DMS53 treated with DMSO at 0.1 percent for 48 hours (cell line): ENCODE measurements around the gene ZNF423.

Experiments
- DNase-seq: peaks from one replicate; lab custom pipeline; 2025; ENCODE audit not compliant: unreplicated experiment; lab: John Stamatoyannopoulos, UW

ZNF423 gene

DNA sequence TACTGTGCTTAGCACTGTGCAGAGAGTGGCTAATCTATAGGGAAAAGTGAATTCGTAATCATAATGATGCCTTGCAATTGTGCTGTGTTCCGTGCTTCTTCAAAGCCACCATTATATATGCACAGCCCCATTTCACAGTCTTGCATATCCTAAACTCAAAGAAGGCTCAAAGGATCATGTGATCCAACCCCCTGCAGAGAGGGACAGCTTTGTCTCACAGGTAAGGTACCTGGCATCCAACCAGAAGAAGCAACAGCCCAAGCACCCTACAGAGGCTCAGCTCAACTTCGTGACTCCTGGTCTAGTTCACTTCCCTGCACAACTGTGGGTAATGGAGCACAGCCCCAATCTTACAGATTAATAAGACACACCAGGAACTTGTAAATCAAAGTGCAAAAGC is 124.0 kb downstream of the ZNF423 start:
- DNase-seq, result no peak

DNA sequence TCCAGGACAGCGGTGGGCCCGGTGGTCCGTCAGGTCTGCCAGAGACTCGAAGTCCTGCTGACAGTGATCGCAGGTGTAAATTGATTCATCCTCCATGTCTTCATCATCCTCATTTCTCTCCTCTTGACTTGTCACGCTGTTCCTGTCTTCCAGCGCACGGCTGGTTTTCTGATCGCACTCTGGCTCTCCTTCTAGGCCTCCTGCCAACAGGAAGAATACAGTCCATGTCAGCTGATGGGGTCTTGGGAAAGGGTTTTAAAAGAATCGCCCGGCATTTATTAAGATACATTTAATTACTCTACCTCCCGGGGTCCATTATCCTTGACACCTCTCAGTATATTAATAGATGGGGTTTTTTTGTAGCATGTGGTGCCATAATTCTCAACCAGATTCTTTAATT is 125.1 kb downstream of the ZNF423 start:
- no peak for DNase-seq

DNA sequence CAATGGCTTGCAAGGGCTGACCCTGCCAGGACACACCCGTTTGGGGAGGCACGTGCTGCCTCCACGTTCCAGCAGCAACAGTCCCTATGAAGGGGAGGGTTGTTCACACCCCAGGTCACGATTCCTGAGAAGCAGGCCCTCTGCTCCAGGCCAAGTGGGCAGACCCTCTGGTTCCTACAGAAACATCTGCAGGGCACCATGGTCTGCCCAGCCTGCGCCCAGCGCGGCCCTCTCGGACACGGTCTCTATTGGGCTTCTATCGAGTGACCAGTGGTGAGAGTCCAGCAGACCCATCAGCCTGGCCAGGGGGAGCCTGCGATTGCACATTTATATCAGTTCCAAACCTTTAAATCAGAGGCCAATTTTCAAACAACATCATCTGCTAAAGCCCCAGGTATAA is 128.3 kb downstream of the ZNF423 start:
- no peak for DNase-seq

DNA sequence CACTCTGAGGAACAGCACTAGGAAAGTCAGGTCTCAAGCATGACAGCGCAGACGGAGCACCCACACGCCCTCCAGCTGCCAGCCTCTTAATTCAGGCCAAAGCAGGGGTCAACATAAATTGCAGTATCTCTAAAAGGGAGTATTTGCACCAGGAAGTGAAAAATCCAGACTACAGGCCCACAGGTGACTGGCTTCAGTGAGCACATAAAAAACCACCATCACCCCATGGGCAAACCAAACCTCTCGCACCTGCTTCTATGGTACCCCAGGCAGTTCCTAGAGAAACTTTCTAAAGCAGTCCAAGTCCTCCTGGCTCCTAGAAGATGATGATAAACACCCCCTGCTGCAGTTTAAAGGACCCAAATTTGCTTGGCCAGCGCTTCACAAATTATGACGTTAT is 129.8 kb downstream of the ZNF423 start:
- DNase-seq, result no peak

DNA sequence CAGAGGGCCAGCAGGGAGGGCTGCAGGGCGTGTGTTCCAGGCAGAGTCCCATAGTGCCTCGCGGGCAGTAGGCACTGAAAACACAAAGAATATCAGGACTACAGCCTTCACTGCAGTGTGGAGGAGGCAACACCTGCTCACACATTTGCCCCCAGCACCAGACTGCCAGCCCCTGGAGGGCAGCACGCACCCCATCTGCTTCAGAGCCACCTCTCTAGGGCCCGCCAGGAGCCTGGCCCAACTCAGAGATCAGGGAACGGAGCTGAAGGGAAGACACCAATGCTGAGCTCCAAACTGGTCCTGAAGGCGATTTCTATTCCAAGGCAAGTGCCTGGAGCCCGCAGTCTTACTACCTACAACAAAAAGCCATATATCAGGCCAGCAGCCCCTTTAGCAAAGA is 130.3 kb downstream of the ZNF423 start:
- DNase-seq, result no peak

DNA sequence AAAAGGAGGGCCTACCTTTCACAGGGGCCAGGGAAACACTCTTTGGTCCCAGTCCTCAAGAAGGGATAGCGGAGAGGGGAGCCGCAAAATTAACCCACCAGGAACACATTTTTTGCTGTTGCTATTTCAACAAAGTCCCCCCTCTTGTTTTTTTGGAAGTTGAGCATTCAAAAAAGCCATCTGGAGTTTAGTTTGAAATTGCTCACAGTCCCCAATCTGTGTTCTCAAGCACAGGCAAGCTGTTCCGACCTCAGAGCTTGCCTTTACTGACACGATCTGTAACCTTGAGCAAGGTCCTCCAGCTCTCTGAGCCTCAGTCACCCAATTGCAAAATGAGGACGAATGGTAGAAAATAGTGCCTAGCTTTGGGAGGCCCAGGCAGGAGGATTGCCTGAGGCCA is 131.1 kb downstream of the ZNF423 start:
- DNase-seq, result no peak

DNA sequence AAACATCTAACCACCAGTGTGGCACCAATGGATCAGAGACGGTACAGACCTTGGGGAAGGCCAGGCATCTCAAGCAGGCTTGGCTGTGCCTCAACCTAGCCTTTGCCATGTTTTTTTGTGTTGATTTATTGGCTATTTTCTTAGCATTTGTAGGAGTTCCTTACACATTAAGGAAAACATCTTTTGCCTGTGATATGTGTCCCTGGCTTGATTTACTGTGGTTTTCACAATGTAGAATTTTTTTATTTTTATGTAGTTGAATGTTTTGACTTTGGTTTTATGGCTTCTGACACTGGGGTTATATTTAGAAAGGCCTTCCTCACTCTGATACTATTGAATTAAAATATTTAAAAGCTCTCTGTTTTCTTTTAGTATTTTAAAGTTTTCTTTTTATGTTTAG is 132.6 kb downstream of the ZNF423 start:
- DNase-seq, result no peak

DNA sequence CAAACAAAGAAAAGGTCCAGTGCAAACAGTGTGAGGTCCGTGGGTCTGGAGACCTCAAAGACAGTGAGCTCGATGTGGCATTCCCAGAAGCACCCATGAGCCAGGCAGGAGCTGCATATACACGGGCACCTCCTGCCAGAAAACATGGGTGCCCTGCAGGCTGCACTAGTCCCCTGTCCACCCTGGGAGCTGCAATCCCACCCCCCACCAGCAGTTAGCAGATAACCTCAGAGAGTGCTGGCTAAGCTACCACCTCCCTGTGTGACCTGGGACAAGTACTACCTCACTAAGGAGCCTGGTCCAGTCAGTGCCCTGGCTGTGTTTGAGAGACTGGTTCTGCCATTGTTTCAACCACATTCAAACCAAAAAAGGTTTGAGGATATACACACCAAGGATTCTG is 135.7 kb downstream of the ZNF423 start:
- no peak for DNase-seq

DNA sequence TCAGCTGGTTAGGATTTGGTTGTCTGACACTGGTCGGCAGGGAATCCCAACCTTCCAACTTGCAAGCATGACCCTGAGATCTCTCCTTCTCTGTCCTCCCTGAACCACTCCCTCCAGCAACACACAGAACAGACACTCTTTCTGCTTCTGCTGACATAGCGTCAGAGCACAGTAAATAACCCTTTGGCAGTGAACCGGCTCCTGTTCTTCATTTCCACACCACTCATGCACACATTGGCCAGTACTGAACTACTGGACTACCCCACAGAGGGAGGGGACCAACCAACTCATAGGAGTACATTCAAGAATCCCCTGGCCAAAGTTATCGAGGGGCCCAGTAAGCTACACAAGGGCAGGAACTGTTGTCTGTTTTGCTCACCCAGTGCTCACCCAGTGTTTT is 138.2 kb downstream of the ZNF423 start:
- no peak for DNase-seq

DNA sequence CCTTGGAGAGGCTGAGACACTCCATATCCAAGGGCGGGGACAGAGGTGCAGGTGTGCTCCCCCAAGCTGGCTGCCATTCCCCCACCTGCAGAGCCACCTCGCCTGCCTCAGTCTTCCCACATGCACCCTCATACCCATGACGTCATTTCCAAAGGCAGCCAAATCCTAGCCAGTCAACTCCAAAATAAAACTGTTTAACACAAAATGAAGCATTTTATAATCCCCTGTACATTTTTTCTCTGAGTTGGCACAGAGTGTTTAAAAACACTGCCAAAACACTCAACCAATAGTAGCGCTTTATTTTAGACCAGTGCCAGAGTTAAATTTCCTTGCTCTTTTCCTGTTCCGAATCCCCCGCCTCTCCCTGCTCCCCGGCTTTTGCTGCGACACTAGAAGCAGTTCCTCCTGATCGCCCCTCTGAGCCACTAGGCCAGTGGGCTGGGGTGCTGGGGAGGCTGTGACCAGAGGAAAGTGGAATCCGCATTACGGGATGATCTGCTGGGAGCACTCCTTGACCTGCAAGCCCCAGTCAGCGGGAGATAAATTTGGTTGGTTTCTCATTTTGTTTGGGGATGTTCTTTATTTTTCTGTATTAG is 139.5 kb downstream of the ZNF423 start:
- no peak for DNase-seq

DNA sequence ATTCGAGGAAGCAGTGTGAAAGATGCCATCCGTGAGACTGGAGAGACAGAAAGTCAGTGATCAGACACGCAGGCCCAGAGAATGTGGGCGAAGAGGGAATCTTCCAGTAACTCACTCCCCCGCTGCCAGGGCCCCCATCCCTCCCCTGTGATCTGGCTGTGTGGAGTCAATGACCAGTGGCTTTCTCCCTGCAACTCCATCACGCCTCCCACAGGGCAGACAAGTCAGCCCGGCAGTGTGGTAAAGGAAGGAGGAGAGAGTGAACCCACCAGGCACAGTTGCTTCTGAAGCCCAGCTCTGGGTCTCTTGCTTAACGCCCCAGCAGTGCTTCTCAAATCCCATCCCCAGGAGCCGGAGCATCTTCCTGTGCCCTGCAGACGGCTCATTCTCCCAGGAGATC is 142.1 kb downstream of the ZNF423 start:
- no peak for DNase-seq

DNA sequence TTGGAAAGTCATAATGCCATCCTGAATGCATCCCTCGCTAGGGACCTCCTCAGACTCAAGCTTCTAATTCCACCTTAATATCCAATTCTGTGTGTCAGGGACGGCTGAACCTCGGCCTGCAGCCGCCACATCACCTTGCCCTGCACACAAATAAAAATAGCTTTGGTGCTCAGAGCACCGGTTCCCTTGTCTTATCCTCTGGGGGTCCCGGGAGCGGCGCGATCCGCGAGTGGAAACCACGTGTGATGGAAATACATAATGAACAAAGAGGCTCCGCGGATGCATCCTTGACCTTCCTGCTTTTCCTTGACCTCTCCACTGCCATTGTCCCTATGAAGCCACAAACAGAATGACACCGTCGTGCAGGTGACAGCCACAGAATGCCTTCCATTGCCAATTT is 143.4 kb downstream of the ZNF423 start:
- DNase-seq, result no peak

DNA sequence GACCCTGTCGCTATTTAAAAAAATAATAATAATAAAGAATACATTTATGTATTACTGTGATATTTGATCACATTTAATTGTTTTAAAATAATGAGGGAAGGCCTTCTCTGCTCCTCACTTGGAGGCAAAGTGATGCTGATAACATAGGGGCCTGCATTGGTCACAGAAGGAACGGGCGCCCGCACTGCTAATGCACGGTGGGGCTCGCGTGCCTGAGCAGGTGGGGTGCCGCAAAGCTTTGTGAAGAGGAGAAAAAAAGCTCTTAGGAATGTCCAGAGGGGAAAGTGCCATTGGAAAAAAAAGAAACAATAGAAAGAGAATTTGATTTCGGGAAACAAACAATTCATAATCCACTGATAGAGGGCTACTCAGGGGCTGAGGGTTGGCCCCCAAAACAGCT is 143.8 kb downstream of the ZNF423 start:
- no peak for DNase-seq

DNA sequence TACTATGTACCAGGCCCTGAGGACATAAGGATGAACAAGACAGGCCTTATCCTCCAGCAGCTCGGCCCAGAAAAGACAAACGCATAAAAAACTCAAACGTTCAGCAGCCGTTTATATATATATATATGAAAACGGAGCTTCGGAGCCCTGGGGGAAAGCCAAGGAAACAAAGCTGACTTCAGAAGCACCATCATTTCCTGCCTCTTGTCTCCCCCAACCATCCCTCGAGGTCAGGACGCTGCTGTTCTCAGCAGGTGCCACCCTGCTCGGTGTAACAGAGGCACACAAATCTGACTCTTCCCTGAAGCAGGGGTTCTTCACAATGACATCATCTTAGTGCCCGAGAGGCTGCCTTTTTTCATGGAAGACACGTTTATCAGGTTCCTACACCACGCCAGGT is 146.9 kb downstream of the ZNF423 start:
- no peak for DNase-seq

DNA sequence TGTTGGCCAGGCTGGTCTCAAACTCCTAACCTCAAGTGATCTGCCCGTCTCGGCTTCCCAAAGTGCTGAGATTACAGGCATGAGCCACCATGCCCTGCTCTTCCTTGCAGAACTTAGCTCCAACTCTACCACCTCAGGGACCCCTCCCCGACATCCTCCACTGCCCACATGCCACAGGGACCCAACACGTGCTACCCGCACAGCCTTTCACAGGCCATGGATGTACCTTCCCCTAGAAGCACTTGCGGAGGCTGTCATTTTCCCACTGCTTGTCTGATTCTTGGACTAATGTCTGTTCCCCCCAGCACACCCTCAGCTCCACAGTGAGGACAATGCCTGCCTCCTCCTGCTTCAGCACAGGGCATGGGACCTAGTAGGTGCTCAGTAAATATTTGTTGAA is 147.4 kb downstream of the ZNF423 start:
- DNase-seq, result no peak

DNA sequence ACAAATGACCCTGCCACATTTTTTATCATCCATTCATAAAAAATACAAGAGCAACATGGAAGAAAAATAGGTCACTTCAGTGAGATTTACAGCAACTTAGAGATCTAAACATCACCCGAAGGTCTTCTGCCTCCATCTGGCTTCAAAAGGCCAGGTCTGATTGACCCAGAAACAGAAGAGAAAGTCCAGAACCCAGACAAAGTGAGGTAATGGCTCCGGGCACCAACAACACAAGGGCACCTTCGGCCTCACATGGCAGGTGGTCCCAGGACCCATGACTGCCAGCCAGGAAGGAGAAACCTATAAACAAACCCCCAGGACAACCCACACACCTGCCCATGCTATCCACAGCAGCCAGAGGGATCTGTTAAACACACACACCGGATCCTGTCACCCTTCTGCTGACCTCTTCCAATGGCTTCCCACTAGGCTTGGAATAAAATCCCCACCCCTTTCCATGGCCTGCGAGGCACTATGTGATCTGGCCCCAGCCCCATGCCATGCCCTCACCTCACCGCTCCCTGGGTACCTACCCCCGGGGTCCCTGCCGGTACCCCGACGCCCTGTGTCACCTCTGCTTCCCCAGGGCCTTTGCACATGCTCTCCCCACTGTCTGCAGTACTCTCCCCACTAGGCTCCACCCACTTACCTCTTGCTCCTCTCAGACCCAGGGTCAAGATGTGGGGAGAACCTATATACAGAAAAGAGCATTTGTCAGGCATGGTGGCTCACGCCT is 149.1 kb downstream of the ZNF423 start:
- DNase-seq, result no peak

DNA sequence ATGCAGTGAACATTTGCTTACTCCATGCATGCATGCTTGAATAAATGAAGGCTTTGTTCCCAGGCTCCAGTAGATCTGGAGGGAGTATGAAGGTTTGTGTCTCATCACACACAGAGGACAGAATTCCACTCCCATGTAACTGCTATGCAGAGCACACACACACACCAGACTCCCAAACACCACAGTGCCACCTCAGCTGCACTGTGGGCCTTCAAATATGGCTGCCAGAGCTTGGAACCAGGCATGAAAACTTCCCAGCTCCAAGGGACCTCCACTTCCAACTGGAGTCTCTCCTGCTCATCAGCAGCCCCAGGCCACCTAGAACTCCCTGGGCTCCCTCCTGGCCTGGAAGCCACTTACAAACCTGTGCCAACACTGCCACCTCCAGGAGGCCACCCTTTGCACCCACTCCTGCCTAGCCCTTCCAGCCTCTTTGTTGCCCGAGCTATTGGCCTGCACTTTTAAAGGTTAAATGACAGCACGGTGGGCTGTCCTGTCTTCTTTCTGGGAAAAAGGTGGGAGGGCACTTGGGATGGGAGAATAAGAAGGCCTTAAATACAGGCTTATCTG is 151.2 kb downstream of the ZNF423 start:
- DNase-seq, result no peak

DNA sequence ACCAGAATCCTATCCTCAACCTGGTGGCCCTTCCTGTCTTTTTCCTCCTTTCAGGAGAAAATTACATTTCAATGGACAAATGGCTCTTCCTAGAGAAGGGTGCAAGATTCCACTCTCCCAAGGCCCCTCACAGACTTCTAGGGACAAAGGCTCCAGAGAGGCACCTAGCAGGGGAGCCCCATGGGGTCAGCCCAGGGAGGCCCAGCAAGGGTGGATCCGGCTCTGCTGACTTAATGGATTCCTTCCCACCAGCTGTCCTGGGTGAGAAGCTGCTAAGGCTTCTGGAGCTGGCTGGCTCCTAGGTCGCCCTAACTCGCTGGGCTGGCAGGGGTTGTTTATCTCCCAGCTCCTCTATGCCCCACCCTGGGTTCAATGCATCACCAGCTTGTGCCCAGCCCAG is 152.4 kb downstream of the ZNF423 start:
- DNase-seq, result no peak

DNA sequence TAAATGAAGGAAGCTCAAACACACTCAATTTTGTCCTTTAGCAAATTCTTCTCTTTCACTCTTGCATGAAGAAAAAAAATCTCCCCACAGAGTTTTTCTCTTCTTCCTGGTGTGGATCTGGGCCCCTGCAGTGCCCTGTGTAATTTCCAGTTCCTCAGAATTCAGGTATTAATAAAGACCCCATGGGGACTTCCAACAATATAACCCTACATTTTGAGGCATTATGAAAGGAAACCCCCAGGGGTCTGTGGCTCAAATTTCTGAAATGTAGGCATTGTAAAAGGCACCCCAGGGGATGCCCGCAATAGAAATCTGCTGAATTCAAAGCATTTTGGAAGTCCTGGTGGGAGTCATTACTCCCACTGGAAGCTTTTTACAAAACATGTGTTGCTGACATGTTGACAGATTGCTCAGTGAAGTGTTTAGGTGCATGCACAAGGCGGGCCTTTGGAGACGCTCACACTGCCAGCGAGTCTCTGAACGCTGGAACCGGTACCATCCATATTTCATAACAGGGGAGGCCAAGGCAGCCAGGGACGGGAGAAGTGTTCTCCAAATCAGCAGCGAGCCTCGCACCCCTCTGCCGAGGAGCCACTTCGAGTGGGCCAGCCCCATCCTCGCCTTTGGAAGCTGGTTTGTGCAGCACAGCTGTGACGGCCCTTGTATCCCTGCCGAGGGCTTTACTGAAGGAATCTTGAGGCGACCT is 154.0 kb downstream of the ZNF423 start:
- no peak for DNase-seq

DNA sequence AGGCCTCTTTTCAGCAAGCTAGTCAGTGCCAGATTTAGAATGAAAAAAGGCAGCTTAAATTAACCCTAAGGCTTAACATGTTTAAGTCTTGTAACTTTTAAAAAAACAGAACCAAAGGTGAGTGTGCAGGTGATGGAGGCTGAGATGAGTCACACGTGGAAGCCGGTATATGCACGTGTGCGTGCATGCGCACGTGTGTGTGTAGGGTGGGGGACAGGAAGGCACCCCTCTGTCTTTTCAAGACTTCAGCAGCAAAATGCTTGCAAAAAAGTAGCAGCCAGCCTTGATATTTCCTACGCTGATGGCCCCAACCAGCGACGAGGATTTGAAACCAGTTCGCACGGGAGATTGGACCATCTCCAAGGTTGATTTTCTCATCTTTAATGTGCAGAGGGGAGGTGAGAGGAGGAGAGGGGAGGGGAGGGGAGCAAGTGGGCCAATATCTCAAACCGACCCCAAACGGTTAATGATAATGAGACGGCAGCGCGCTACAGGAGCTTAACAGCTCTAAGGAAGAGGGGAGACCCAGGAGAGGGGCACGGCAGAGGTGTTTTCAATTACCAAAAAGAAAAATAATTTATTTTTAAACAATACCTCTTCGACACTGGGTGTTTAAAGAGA is 154.7 kb downstream of the ZNF423 start:
- DNase-seq, result no peak

DNA sequence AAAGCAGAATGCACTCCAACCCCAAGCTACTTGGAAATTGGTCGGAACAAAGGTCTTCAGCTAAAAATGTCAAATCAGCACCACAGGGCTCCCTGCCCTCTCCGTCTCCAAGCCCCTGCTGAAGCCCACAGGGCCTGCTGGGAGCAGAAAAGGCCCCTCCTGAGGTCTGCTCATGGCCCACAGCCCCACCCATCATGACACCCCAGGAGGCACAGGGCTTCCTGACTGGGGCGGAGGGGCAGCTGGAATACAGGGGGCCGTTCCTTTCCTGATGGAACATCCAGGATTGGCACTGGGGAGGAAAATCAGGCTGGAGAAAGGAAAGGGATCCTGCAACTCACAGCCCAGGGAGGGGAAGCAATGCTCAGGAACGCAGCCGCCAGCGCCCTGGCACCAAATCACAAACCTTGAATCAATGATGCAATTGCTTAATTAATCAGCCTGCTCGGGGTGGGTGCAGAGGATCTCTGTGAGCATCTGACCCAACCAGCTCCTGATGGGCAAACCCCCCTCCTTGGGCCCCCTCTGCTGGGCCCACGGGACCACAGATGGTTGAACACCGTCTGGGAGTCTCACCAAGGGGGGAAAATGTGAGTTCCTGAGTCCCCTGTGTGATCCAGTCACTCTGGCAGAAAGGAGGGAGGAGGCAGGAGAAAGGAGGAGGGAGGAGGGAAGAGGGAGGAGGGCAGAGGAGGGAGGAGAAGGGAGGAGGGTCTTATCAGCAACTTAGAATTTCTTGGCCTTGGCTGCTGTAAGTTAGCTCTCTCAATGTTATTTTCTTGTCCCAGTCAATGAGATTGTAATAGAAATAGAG is 155.5 kb downstream of the ZNF423 start:
- no peak for DNase-seq
